OCI-LY1 (cell line): Measurements from ENCODE around the gene DCDC1.

Experiments used
- CTCF ChIP-seq: fragments of 200-600 bp; sonication (generic), shearing (Covaris generic); IDR thresholded peaks from 2 replicates; pipeline ENCODE4 v1.5.1; 2017; ENCODE audit warnings: mild to moderate bottlenecking, antibody characterized with exemption, low read length, moderate library complexity, mixed read lengths
- EZH2 ChIP-seq: fragments of 200-600 bp; sonication (generic), shearing (Covaris generic); IDR thresholded peaks from 2 replicates; pipeline ENCODE4 v1.8.0; 2017; ENCODE audit warnings: borderline replicate concordance, mixed run types, mild to moderate bottlenecking, antibody characterized with exemption, low read length, moderate library complexity, mixed read lengths

- TF ChIP-seq CTCF = peak; percentile 50; the same call in 1 of the 2 replicates
- TF ChIP-seq EZH2 = no peak
Measured at GRCh38 chr11:31236143-31236542, 133.4 kb downstream of the DCDC1 start.
